Measurements from ENCODE around the gene TMEM138. TPM values are rescaled to one million over a fixed set of nuclear protein-coding genes. Genes with fewer than 3 reads are reported as not detected.

Gene TMEM138
- polyA plus RNA-seq, 1 donor from 2014 or later, result 19.6 TPM

GRCh38 chr11:61349189-61349751, 12.9 kb upstream of the TMEM138 start:
- Histone ChIP-seq H3K36me3 (ENCODE audit: insufficient read depth, low read length) (no peaks in the 10 kb centered on the region), H3K4me3 (ENCODE audit: low read length) (no peak overlapping the region), H3K79me2 (replicated peaks; ENCODE audit: insufficient read depth, low read length) (no peaks in the 10 kb centered on the region), H3K9me2 (ENCODE audit: insufficient read depth, low read length) (no peaks in the 10 kb centered on the region), H4K20me1 (ENCODE audit: insufficient read depth) (no peaks in the 10 kb centered on the region), H3F3A (ENCODE audit: insufficient read depth, low read length, poor library complexity, severe bottlenecking) (no peaks in the 10 kb centered on the region), H3K27me3 (ENCODE audit: insufficient read depth, low read depth, low read length) (no peaks in the 10 kb centered on the region), H2AFZ (ENCODE audit: low read depth, low read length) (no peak overlapping the region), H3K9ac (ENCODE audit: low read length) (no peak overlapping the region), H3K4me2 (ENCODE audit: low read length) (no peak overlapping the region), H3K27ac (ENCODE audit: low read length) (no peak overlapping the region), H3K9me3 (ENCODE audit: low read length) (no peaks in the 10 kb centered on the region)
- TF ChIP-seq RAD21 (conservative IDR thresholded peaks at IDR 0.05), result no peak
- no peak for TF ChIP-seq POLR2AphosphoS5 (IDR thresholded peaks at IDR 0.05)
- TF ChIP-seq EZH2 (IDR thresholded peaks at IDR 0.05; ENCODE audit: borderline replicate concordance, insufficient read depth, low read length, poor library complexity, severe bottlenecking), result no peak
- no peak for TF ChIP-seq SMC3 (conservative IDR thresholded peaks at IDR 0.05; ENCODE audit: poor library complexity)
- no peak for TF ChIP-seq REST (IDR thresholded peaks at IDR 0.05; ENCODE audit: borderline replicate concordance)
- no peak for TF ChIP-seq CTCF (IDR thresholded peaks at IDR 0.05; ENCODE audit: poor library complexity, severe bottlenecking)
- TF ChIP-seq MXI1 (conservative IDR thresholded peaks at IDR 0.05; ENCODE audit: poor library complexity, severe bottlenecking), result no peak
- no peak for TF ChIP-seq EP300 (conservative IDR thresholded peaks at IDR 0.05; ENCODE audit: poor library complexity, severe bottlenecking)

DNA sequence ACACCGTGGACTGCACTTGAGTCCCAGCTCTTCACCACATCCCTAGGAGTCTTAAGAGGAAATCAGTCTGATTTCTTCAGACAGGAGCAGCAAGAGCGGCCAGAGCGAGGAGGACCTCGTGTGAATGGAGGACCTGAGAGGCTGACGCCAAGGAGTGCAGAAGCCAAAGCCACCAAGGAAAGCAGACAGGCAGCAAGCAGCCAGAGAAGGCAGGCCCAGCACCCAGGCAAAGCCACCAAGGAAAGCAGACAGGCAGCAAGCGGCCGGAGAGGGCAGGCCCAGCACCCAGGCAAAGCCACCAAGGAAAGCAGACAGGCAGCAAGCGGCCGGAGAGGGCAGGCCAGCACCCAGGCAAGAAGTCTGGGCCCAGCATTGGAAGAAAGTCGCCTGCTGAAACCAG, 12.3 kb upstream of the TMEM138 start:
- TF ChIP-seq REST (IDR thresholded peaks at IDR 0.05; ENCODE audit: borderline replicate concordance) (no peak), MXI1 (conservative IDR thresholded peaks at IDR 0.05; ENCODE audit: poor library complexity, severe bottlenecking) (no peak), RAD21 (conservative IDR thresholded peaks at IDR 0.05) (no peak), TAF1 (IDR thresholded peaks at IDR 0.05; ENCODE audit: low read depth) (no peak), SMC3 (conservative IDR thresholded peaks at IDR 0.05; ENCODE audit: poor library complexity) (no peak), EZH2 (IDR thresholded peaks at IDR 0.05; ENCODE audit: borderline replicate concordance, insufficient read depth, low read length, poor library complexity, severe bottlenecking) (no peak), CTCF (IDR thresholded peaks at IDR 0.05; ENCODE audit: poor library complexity, severe bottlenecking) (no peak), POLR2AphosphoS5 (IDR thresholded peaks at IDR 0.05) (no peak), EP300 (conservative IDR thresholded peaks at IDR 0.05; ENCODE audit: poor library complexity, severe bottlenecking) (no peak)
- Histone ChIP-seq H3K27me3 (ENCODE audit: insufficient read depth, low read depth, low read length) (no peaks in the 10 kb centered on the region), H3F3A (ENCODE audit: insufficient read depth, low read length, poor library complexity, severe bottlenecking) (no peaks in the 10 kb centered on the region), H3K4me2 (ENCODE audit: low read length) (no peak overlapping the region), H3K79me2 (replicated peaks; ENCODE audit: insufficient read depth, low read length) (no peaks in the 10 kb centered on the region), H3K9me3 (ENCODE audit: low read length) (no peaks in the 10 kb centered on the region), H2AFZ (ENCODE audit: low read depth, low read length) (no peak overlapping the region), H3K9me2 (ENCODE audit: insufficient read depth, low read length) (no peaks in the 10 kb centered on the region), H4K20me1 (ENCODE audit: insufficient read depth) (no peaks in the 10 kb centered on the region), H3K36me3 (ENCODE audit: insufficient read depth, low read length) (no peaks in the 10 kb centered on the region), H3K9ac (ENCODE audit: low read length) (no peak overlapping the region), H3K27ac (ENCODE audit: low read length) (no peak overlapping the region), H3K4me3 (ENCODE audit: low read length) (no peak overlapping the region)
